K562 (cell line): ENCODE data around the gene RUNX3. TPM values are rescaled to one million over a fixed set of nuclear protein-coding genes. Genes with fewer than 3 reads are reported as not detected.

Experiments used
- ATAC-seq: fragments of 200-7000 bp; cut with Tn5 transposase; 3 replicates; pipeline ENCODE4 v1.9.1; 2020; ENCODE audit warnings: moderate library complexity
- BruUV-seq: library from RNA; stranded (reverse); fragments of 400-500 nt; replicated peaks from 2 replicates; lab custom pipeline; 2021; lab: Mats Ljungman, UMichigan
- CTCF ChIA-PET: fragments of 300-600 bp; formaldehyde crosslinking; extraction: SDS; loops from one replicate; lab custom pipeline; 2021; ENCODE audit warnings: low intra/inter-chr PET ratio; lab: Yijun Ruan, JAX
- POLR2A ChIA-PET: fragments of 300-600, 350-650 bp; sonication (Branson Sonifier 250); formaldehyde crosslinking; extraction: SDS; loops from one replicate; lab custom pipeline; 2021; ENCODE audit warnings: antibody characterized with exemption, inconsistent platforms; lab: Yijun Ruan, JAX
- DNase-seq, 4 experiments: peaks; one replicate each; pipeline versions ENCODE4 v3.0.0 to v3.0.0-alpha.2; 2011 to 2018; ENCODE audit warnings: low spot score in 3 of 4, mixed read lengths in 3 of 4; ENCODE audit errors: extremely low read depth in 1 of 4
- FAIRE-seq: peaks from 2 replicates; lab custom pipeline; 2011; peaks lifted over from hg19 to GRCh38; lab: Jason Lieb, UNC
- H2AFZ ChIP-seq: 2 replicates; pipeline ENCODE4 v1.6.0; 2011; ENCODE audit warnings: low read depth, low read length, control low read depth, inconsistent platforms
- H3K27ac ChIP-seq: fragments of 200-600 bp; 3 replicates; pipeline ENCODE4 v1.8.0; 2011; ENCODE audit warnings: low read depth, mild to moderate bottlenecking, control low read depth, inconsistent platforms, low read length, moderate library complexity, mixed read lengths; ENCODE audit errors: extremely low read depth
- H3K27me3 ChIP-seq, 2 experiments: fragments of 300-600 bp in 1 of 2; 2 replicates in 1 of 2; 3 replicates in 1 of 2; pipeline versions ENCODE4 v1.6.0 to v1.8.0; 2011; ENCODE audit warnings: inconsistent platforms in 2 of 2, low read length in 2 of 2, mild to moderate bottlenecking in 1 of 2, mixed read lengths in 1 of 2, moderate library complexity in 1 of 2; ENCODE audit not compliant: control insufficient read depth in 2 of 2, insufficient read depth in 2 of 2
- H3K36me3 ChIP-seq: fragments of 300-600 bp; 3 replicates; pipeline ENCODE4 v1.8.0; 2011; ENCODE audit warnings: mild to moderate bottlenecking, low read length, inconsistent platforms; ENCODE audit not compliant: control insufficient read depth, insufficient read depth
- H3K4me1 ChIP-seq, 2 experiments: fragments of 200-600 bp in 1 of 2; replicated peaks in 1 of 2; 2 replicates in 1 of 2; 3 replicates in 1 of 2; pipeline versions ENCODE4 v1.5.1 to v1.8.0; 2011; ENCODE audit warnings: inconsistent platforms in 2 of 2, low read length in 2 of 2, mild to moderate bottlenecking in 1 of 2, mixed read lengths in 1 of 2, moderate library complexity in 1 of 2; ENCODE audit not compliant: control insufficient read depth in 2 of 2, insufficient read depth in 2 of 2
- H3K4me2 ChIP-seq: 2 replicates; pipeline ENCODE4 v1.6.1; 2011; ENCODE audit warnings: low read length, control low read depth, inconsistent platforms, mixed read lengths; ENCODE audit not compliant: insufficient read depth
- H3K4me3 ChIP-seq: fragments of 200-600 bp; sonication (generic), shearing (Covaris generic); 2 replicates; pipeline ENCODE4 v1.5.1; 2016; ENCODE audit warnings: control low read depth, inconsistent platforms
- H3K79me2 ChIP-seq: fragments of 200-600 bp; 3 replicates; pipeline ENCODE4 v1.8.0; 2011; ENCODE audit warnings: low read length, inconsistent platforms; ENCODE audit not compliant: control insufficient read depth, insufficient read depth
- H3K9ac ChIP-seq, 2 experiments: 2 replicates each; pipeline versions ENCODE4 v1.6.0 to v1.6.1; 2011; ENCODE audit warnings: low read depth in 2 of 2, low read length in 2 of 2, control low read depth in 1 of 2, inconsistent platforms in 1 of 2, mild to moderate bottlenecking in 1 of 2, mixed read lengths in 1 of 2; ENCODE audit not compliant: insufficient read depth in 1 of 2
- H3K9me1 ChIP-seq: one replicate; pipeline ENCODE4 v1.6.0; 2011; ENCODE audit warnings: inconsistent platforms, mild to moderate bottlenecking, low read length, moderate library complexity; ENCODE audit not compliant: control insufficient read depth, insufficient read depth
- H3K9me3 ChIP-seq: replicated peaks from 2 replicates; pipeline ENCODE4 v1.5.1; 2011; ENCODE audit warnings: low read depth, low read length, inconsistent platforms; ENCODE audit not compliant: control insufficient read depth, insufficient read depth
- H4K20me1 ChIP-seq: replicated peaks from 2 replicates; pipeline ENCODE4 v1.6.1; 2011; ENCODE audit warnings: low read length, inconsistent platforms, mixed read lengths; ENCODE audit not compliant: control insufficient read depth, insufficient read depth
- POLR3A ChIP-seq: IDR thresholded peaks from 2 replicates; pipeline ENCODE4 v1.6.1; 2011; ENCODE audit warnings: borderline replicate concordance, mild to moderate bottlenecking, moderate library complexity; ENCODE audit not compliant: insufficient read length, insufficient read depth; ENCODE audit errors: extremely low read depth
- RBM15 ChIP-seq: fragments of 200-400 bp; formaldehyde crosslinking; IDR thresholded peaks from 2 replicates; pipeline ENCODE4 v1.6.1; 2018; ENCODE audit warnings: mild to moderate bottlenecking, low read length, moderate library complexity; ENCODE audit not compliant: insufficient read depth
- SMAD1 ChIP-seq: fragments of 150-350 bp; IDR thresholded peaks from 2 replicates; pipeline ENCODE4 v1.6.1; 2014; ENCODE audit warnings: low read length, low read depth; ENCODE audit not compliant: partially characterized antibody
- SMAD4 ChIP-seq: fragments of 250-450 bp; sonication (Bioruptor Pico); conservative IDR thresholded peaks from 2 replicates; pipeline ENCODE4 v1.8.0; 2021; ENCODE audit warnings: inconsistent platforms, mild to moderate bottlenecking, moderate library complexity
- SREBF1 ChIP-seq: fragments of 150-350 bp; IDR thresholded peaks from 2 replicates; pipeline ENCODE4 v1.6.1; 2014; ENCODE audit warnings: antibody characterized with exemption, low read depth, low read length, borderline replicate concordance
- TGIF2 ChIP-seq: sonication (generic); formaldehyde crosslinking; IDR thresholded peaks from 2 replicates; pipeline ENCODE4 v1.8.1; 2022; ENCODE audit warnings: mild to moderate bottlenecking, missing genetic modification reagents, moderate library complexity
- ZNF696 ChIP-seq: fragments of 250-450 bp; sonication (Bioruptor Pico); conservative IDR thresholded peaks from 2 replicates; pipeline ENCODE4 v1.4.0; 2020; ENCODE audit warnings: mild to moderate bottlenecking, moderate library complexity
- WGBS: fragments of 100-300 bp; shearing (Covaris generic); methylation state at CpG from one replicate; pipeline ENCODE4 v1.1.6; 2016; ENCODE audit warnings: low coverage, mixed read lengths; ENCODE audit not compliant: insufficient coverage; ENCODE audit errors: missing lambda C conversion rate; 5-methylcytosine and 5-hydroxymethylcytosine counted together
- in situ Hi-C: fragments of 300-500 bp; cut with MboI; formaldehyde crosslinking; loops from 4 replicates; pipeline ENCODE4 v1.15.0; 2018; ENCODE audit warnings: inconsistent platforms, mixed read lengths
- intact Hi-C: fragments of 100-400 bp; cut with micrococcal nuclease; formaldehyde crosslinking; loops from 2 replicates; pipeline ENCODE4 v1.14.2; 2022
- polyA plus RNA-seq, 8 experiments: library from polyadenylated mRNA; depleted of rRNA in 4 of 8; stranded (reverse) in 5 of 8; unstranded in 3 of 8; fragments of >200 nt; fragmentation: Nextera tagmentation in 2 of 8; fragmentation: Illumina TruSeq in 1 of 8; extraction: Ambion mirVana in 2 of 8; extraction: Trizol in 1 of 8; gene quantifications; 2 replicates each; pipeline versions ENCODE4 v1.2.1 to v1.2.3, GENCODE V29; 2011 to 2014; ENCODE audit warnings: inconsistent platforms in 1 of 8, missing spikeins in 1 of 8
- total RNA-seq, 7 experiments: library from RNA; depleted of rRNA in 6 of 7; stranded (reverse); fragments of >200 nt in 6 of 7; fragmentation: Illumina TruSeq in 2 of 7; extraction: Trizol in 2 of 7; gene quantifications; 2 replicates each; pipeline versions ENCODE4 v1.2.1 to v1.2.3, GENCODE V29; 2011 to 2021; ENCODE audit warnings: low replicate concordance in 1 of 7
- TF ChIP-seq, protein P1 (sequence below): fragments of 200-800 bp; sonication (Bioruptor generic); IDR thresholded peaks from 2 replicates; pipeline ENCODE4 v1.6.1; 2017; ENCODE audit warnings: missing genetic modification characterization, missing compliant biosample characterization
- TF ChIP-seq, protein P2 (sequence below), 2 experiments: fragments of 450-650 bp; formaldehyde crosslinking in 1 of 2; IDR thresholded peaks; 2 replicates each; pipeline versions ENCODE4 v1.4.0 to v1.6.1; 2014 to 2020; ENCODE audit warnings: mild to moderate bottlenecking in 2 of 2, borderline replicate concordance in 1 of 2, low read depth in 1 of 2

Gene RUNX3
- total and polyA plus RNA-seq, 9 of the 15 experiments (the other 6 are each of a cell fraction or from before 2014, with no cell fraction given) = 0.01 to 0.64 (median 0.09) TPM

DNA sequence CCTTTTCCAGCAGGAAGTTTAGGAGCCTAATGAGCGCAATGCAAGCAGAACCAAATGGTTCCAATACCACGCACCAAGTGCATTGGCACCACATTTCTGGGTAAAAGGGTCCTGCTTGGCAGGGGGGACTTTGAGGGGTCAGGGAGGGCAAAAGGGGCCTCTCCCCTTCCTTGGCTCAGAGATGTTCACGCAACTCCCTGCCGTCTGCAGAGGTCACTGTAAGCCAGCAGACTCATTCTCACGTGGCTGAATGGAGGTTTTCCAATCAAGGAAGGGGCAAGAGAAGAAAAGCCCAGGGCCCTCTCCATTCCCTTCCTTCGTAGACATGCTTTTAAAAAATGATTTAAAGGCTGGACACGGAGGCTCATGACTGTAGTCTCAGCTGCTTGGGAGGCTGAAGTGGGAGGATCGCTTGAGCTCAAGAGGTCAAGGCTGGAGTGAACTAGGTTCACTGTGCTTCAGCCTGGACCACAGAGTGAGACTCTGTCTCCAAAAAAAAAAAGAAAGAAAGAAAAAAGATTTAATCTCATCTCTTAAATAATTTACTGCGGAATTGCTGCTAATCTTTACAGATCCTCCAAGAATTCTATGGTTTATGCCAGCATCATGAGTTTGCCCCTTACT, 80.3 kb downstream of the RUNX3 start:
- BruUV-seq = no TSS peak
- DNase-seq (peak in 1 of 4 experiments; percentile 51), ATAC-seq (no peak), FAIRE-seq (no peak)
- H3K9me3 ChIP-seq = no peaks in the 10 kb centered on the region
- H3K27me3 ChIP-seq = peaks cover 9 to 13% of the 10 kb centered on the region in 2 experiments; a peak in 4 of 5 replicates
- 12% methylated on average over 9 of the region's 9 CpGs for WGBS
- H3K27ac ChIP-seq = no peak overlapping the region
- H3K4me3 ChIP-seq = no peak overlapping the region
- no peaks in the 10 kb centered on the region for H3K79me2 ChIP-seq
- H3K36me3 ChIP-seq = no peaks in the 10 kb centered on the region
- no peak overlapping the region for H2AFZ ChIP-seq
- POLR2A ChIA-PET = interaction anchor here (1.1 kb wide), 1 partner anchor 14 kb away, joined by 3 read pairs; no protein-coding TSS in a partner anchor
- no peak overlapping the region for H3K4me2 ChIP-seq
- in situ Hi-C loops (loop anchor here (5.0 kb wide), 2 partner anchors 58 to 253 kb away; no protein-coding TSS in a partner anchor), intact Hi-C loops (loop anchor here (1.0 to 5.0 kb wide), 5 partner anchors 49 to 355 kb away; no protein-coding TSS in a partner anchor)
- H3K9ac ChIP-seq = no peak overlapping the region
- no peaks in the 10 kb centered on the region for H4K20me1 ChIP-seq
- no peaks in the 10 kb centered on the region for H3K9me1 ChIP-seq
- CTCF ChIA-PET = interaction anchor here (0.7 to 3.0 kb wide), 6 partner anchors 48 to 355 kb away, joined by 3 to 12 read pairs (median 4); no protein-coding TSS in a partner anchor
- peaks cover 0 to 13% of the 10 kb centered on the region in 2 experiments; a peak in 2 of 5 replicates for H3K4me1 ChIP-seq
- TF ChIP-seq SMAD1 (no peak), POLR3A (no peak), TGIF2 (CRISPR knock-in tag) (no peak), SMAD4 (no peak), ZNF696 (CRISPR knock-in tag) (no peak), RBM15 (no peak), SREBF1 (no peak)
- TF ChIP-seq, protein P1, sequence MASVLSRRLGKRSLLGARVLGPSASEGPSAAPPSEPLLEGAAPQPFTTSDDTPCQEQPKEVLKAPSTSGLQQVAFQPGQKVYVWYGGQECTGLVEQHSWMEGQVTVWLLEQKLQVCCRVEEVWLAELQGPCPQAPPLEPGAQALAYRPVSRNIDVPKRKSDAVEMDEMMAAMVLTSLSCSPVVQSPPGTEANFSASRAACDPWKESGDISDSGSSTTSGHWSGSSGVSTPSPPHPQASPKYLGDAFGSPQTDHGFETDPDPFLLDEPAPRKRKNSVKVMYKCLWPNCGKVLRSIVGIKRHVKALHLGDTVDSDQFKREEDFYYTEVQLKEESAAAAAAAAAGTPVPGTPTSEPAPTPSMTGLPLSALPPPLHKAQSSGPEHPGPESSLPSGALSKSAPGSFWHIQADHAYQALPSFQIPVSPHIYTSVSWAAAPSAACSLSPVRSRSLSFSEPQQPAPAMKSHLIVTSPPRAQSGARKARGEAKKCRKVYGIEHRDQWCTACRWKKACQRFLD = no peak
- TF ChIP-seq, protein P2, sequence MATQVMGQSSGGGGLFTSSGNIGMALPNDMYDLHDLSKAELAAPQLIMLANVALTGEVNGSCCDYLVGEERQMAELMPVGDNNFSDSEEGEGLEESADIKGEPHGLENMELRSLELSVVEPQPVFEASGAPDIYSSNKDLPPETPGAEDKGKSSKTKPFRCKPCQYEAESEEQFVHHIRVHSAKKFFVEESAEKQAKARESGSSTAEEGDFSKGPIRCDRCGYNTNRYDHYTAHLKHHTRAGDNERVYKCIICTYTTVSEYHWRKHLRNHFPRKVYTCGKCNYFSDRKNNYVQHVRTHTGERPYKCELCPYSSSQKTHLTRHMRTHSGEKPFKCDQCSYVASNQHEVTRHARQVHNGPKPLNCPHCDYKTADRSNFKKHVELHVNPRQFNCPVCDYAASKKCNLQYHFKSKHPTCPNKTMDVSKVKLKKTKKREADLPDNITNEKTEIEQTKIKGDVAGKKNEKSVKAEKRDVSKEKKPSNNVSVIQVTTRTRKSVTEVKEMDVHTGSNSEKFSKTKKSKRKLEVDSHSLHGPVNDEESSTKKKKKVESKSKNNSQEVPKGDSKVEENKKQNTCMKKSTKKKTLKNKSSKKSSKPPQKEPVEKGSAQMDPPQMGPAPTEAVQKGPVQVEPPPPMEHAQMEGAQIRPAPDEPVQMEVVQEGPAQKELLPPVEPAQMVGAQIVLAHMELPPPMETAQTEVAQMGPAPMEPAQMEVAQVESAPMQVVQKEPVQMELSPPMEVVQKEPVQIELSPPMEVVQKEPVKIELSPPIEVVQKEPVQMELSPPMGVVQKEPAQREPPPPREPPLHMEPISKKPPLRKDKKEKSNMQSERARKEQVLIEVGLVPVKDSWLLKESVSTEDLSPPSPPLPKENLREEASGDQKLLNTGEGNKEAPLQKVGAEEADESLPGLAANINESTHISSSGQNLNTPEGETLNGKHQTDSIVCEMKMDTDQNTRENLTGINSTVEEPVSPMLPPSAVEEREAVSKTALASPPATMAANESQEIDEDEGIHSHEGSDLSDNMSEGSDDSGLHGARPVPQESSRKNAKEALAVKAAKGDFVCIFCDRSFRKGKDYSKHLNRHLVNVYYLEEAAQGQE (IDR thresholded peaks at IDR 0.05; ENCODE audit: borderline replicate concordance) = peak; percentile 62; the same call in 1 of the 2 replicates
- TF ChIP-seq, protein P2 (CRISPR knock-in tag; IDR thresholded peaks at IDR 0.05; ENCODE audit: low read depth) = no peak
